HG03060 (cell line): ENCODE measurements around the gene ITLN1.
"Not testable (repeated sequence)": the region's sequence is repeated elsewhere in the genome, so short reads cannot be mapped to it uniquely, and the experiment has no call there.

Experiments used
- ATAC-seq: cut with Tn5 transposase; IDR thresholded peaks from one replicate; pipeline ENCODE4 v1.9.1; 2021; ENCODE audit warnings: low read depth, moderate number of reproducible peaks; ENCODE audit not compliant: unreplicated experiment

The ITLN1 gene

GRCh38 chr1:160885042-160885441, at the start of gene ITLN1:
ITLN1 (minus strand) TSS chr1:160885180; CDS start chr1:160884877, 303 bp downstream.
- ATAC-seq = no peak

- not testable (repeated sequence) for ATAC-seq
Observed at GRCh38 chr1:160933305-160933704, 48.3 kb upstream of the ITLN1 start.

GRCh38 chr1:160925652-160926244, 40.8 kb upstream of the ITLN1 start:
- ATAC-seq = no peak

- no peak for ATAC-seq
Observed at GRCh38 chr1:160924791-160925651, 40.0 kb upstream of the ITLN1 start.

- ATAC-seq = no peak
Observed at GRCh38 chr1:160916666-160917065, 31.7 kb upstream of the ITLN1 start.

GRCh38 chr1:160913229-160913628, 28.2 kb upstream of the ITLN1 start:
- ATAC-seq = not testable (repeated sequence)

GRCh38 chr1:160911925-160912324, 26.9 kb upstream of the ITLN1 start:
- ATAC-seq = no peak

- no peak for ATAC-seq
Observed at GRCh38 chr1:160911441-160911840, 26.5 kb upstream of the ITLN1 start.

GRCh38 chr1:160910170-160910750, 25.3 kb upstream of the ITLN1 start:
- ATAC-seq = no peak

- ATAC-seq = no peak
Observed at GRCh38 chr1:160907976-160908375, 23.0 kb upstream of the ITLN1 start.

- no peak for ATAC-seq
Observed at GRCh38 chr1:160905617-160905989, 20.6 kb upstream of the ITLN1 start.

- no peak for ATAC-seq
Observed at GRCh38 chr1:160904783-160905616, 20.0 kb upstream of the ITLN1 start.

GRCh38 chr1:160902251-160902650, 17.3 kb upstream of the ITLN1 start:
- ATAC-seq = not testable (repeated sequence)

GRCh38 chr1:160901768-160902167, 16.8 kb upstream of the ITLN1 start:
- ATAC-seq = no peak

GRCh38 chr1:160900683-160901082, 15.7 kb upstream of the ITLN1 start:
- not testable (repeated sequence) for ATAC-seq

GRCh38 chr1:160894368-160895135, 9.6 kb upstream of the ITLN1 start:
- not testable (repeated sequence) for ATAC-seq

GRCh38 chr1:160891474-160891873, 6.5 kb upstream of the ITLN1 start:
- ATAC-seq = no peak

GRCh38 chr1:160888926-160889325, 3.9 kb upstream of the ITLN1 start:
- ATAC-seq = no peak

GRCh38 chr1:160887071-160887470, 2.1 kb upstream of the ITLN1 start:
- ATAC-seq = no peak

- no peak for ATAC-seq
Observed at GRCh38 chr1:160884579-160884978, 401 bp downstream of the ITLN1 start.
